HepG2 (cell line): ENCODE data around the gene CAMTA1. TPM values are rescaled to one million over a fixed set of nuclear protein-coding genes. Genes with fewer than 3 reads are reported as not detected.

Source experiments
- ATAC-seq: fragments of 200-7000 bp; cut with Tn5 transposase; 3 replicates; pipeline ENCODE4 v1.9.1; 2020; ENCODE audit warnings: mild to moderate bottlenecking, moderate library complexity
- BruUV-seq: library from RNA; stranded (reverse); fragments of 400-500 nt; replicated peaks from 2 replicates; lab custom pipeline; 2021; lab: Mats Ljungman, UMichigan
- CTCF ChIA-PET: fragments of 300-600 bp; formaldehyde crosslinking; extraction: SDS; loops from one replicate; lab custom pipeline; 2021; ENCODE audit warnings: low total read pairs, inconsistent platforms, low intra/inter-chr PET ratio; lab: Yijun Ruan, JAX
- POLR2A ChIA-PET: fragments of 350-600 bp; sonication (Branson Sonifier 250); formaldehyde crosslinking; loops from one replicate; lab custom pipeline; 2020; ENCODE audit warnings: antibody characterized with exemption, inconsistent platforms; lab: Yijun Ruan, JAX
- DNase-seq: peaks from one replicate; pipeline ENCODE4 v3.0.0-alpha.2; 2015; ENCODE audit warnings: low spot score
- FAIRE-seq: peaks from 3 replicates; lab custom pipeline; 2011; peaks lifted over from hg19 to GRCh38; lab: Jason Lieb, UNC
- H2AFZ ChIP-seq: one replicate; pipeline ENCODE4 v1.6.1; 2011; ENCODE audit warnings: low read length, inconsistent platforms
- H3K27ac ChIP-seq: fragments of 300-600 bp; 3 replicates; pipeline ENCODE4 v1.8.0; 2011; ENCODE audit warnings: mixed run types, mild to moderate bottlenecking, mixed read lengths, low read length, inconsistent platforms; ENCODE audit not compliant: insufficient read depth; ENCODE audit errors: extremely low read length
- H3K27me3 ChIP-seq, 2 experiments: fragments of 200-600 bp in 1 of 2; 2 replicates in 1 of 2; 3 replicates in 1 of 2; pipeline versions ENCODE4 v1.6.0 to v1.8.0; 2011; ENCODE audit warnings: low read length in 2 of 2, mild to moderate bottlenecking in 2 of 2, moderate library complexity in 2 of 2, inconsistent platforms in 1 of 2; ENCODE audit not compliant: insufficient read depth in 2 of 2, control insufficient read depth in 1 of 2
- H3K36me3 ChIP-seq, 2 experiments: fragments of 200-600 bp in 1 of 2; replicated peaks in 1 of 2; 2 replicates in 1 of 2; 3 replicates in 1 of 2; pipeline versions ENCODE4 v1.5.1 to v1.8.0; 2011; ENCODE audit warnings: low read length in 2 of 2, inconsistent platforms in 1 of 2; ENCODE audit not compliant: insufficient read depth in 2 of 2, control insufficient read depth in 1 of 2
- H3K4me1 ChIP-seq: 2 replicates; pipeline ENCODE4 v1.5.1; 2012; ENCODE audit warnings: low read length, inconsistent platforms; ENCODE audit not compliant: insufficient read depth
- H3K4me2 ChIP-seq: 2 replicates; pipeline ENCODE4 v1.6.0; 2011; ENCODE audit warnings: low read depth, low read length, inconsistent platforms
- H3K4me3 ChIP-seq, 3 experiments: fragments of 200-600 bp in 1 of 3; sonication (generic), shearing (Covaris generic) in 1 of 3; replicated peaks in 1 of 3; 2 replicates each; pipeline ENCODE4 v1.5.1; 2011 to 2016; ENCODE audit warnings: low read length in 3 of 3, inconsistent platforms in 2 of 3, low read depth in 2 of 3, mild to moderate bottlenecking in 2 of 3, control low read depth in 1 of 3, mixed read lengths in 1 of 3; ENCODE audit not compliant: insufficient read depth in 1 of 3
- H3K79me2 ChIP-seq: one replicate; pipeline ENCODE4 v1.6.1; 2011; ENCODE audit warnings: low read length, inconsistent platforms; ENCODE audit not compliant: insufficient read depth
- H3K9ac ChIP-seq: 2 replicates; pipeline ENCODE4 v1.6.0; 2011; ENCODE audit warnings: mild to moderate bottlenecking, low read depth, low read length, inconsistent platforms; ENCODE audit not compliant: insufficient read depth
- H3K9me3 ChIP-seq: 2 replicates; pipeline ENCODE4 v1.5.1; 2012; ENCODE audit warnings: mild to moderate bottlenecking, low read length
- H4K20me1 ChIP-seq: 2 replicates; pipeline ENCODE4 v1.6.0; 2011; ENCODE audit warnings: inconsistent platforms, mild to moderate bottlenecking, low read length, moderate library complexity; ENCODE audit not compliant: insufficient read depth
- EHMT2 ChIP-seq: fragments of 200-600 bp; sonication (generic); IDR thresholded peaks from 2 replicates; pipeline ENCODE4 v1.7.0; 2017; ENCODE audit warnings: antibody characterized with exemption, low read depth, low read length, borderline replicate concordance
- MTERF4 ChIP-seq: sonication (generic); formaldehyde crosslinking; IDR thresholded peaks from 2 replicates; pipeline ENCODE4 v1.8.0; 2023; ENCODE audit warnings: mild to moderate bottlenecking, missing genetic modification reagents
- NCOR1 ChIP-seq: fragments of 200-600 bp; sonication (generic); IDR thresholded peaks from 2 replicates; pipeline ENCODE4 v1.7.0; 2017; ENCODE audit warnings: antibody characterized with exemption, low read length, borderline replicate concordance
- TAF15 ChIP-seq: fragments of 200-400 bp; formaldehyde crosslinking; IDR thresholded peaks from one replicate; pipeline ENCODE4 v1.6.1; 2018; ENCODE audit warnings: mild to moderate bottlenecking, low read depth, low read length; ENCODE audit not compliant: poor library complexity, severe bottlenecking
- TOE1 ChIP-seq: sonication (generic); formaldehyde crosslinking; IDR thresholded peaks from 2 replicates; pipeline ENCODE4 v1.4.0; 2020; ENCODE audit warnings: mild to moderate bottlenecking, missing genetic modification reagents
- YY1 ChIP-seq: IDR thresholded peaks from 2 replicates; pipeline ENCODE4 v1.6.1; 2011; ENCODE audit warnings: low read length, low read depth, moderate library complexity, mild to moderate bottlenecking; ENCODE audit not compliant: insufficient read depth, insufficient replicate concordance
- ZBTB3 ChIP-seq: sonication (generic); formaldehyde crosslinking; IDR thresholded peaks from 2 replicates; pipeline ENCODE4 v1.4.0; 2020; ENCODE audit warnings: low read depth, mild to moderate bottlenecking, moderate library complexity, missing genetic modification reagents, borderline replicate concordance
- ZEB1 ChIP-seq: IDR thresholded peaks from 2 replicates; pipeline ENCODE4 v1.6.1; 2012; ENCODE audit warnings: mild to moderate bottlenecking, low read depth, inconsistent platforms; ENCODE audit not compliant: insufficient replicate concordance
- ZFP62 ChIP-seq: sonication (generic); formaldehyde crosslinking; IDR thresholded peaks from 2 replicates; pipeline ENCODE4 v1.4.0; 2020; ENCODE audit warnings: missing genetic modification reagents
- ZNF75D ChIP-seq: sonication (generic); formaldehyde crosslinking; IDR thresholded peaks from 2 replicates; pipeline ENCODE4 v1.8.1; 2023; ENCODE audit warnings: missing genetic modification reagents, mild to moderate bottlenecking, borderline replicate concordance
- WGBS: methylation state at CpG from one replicate; pipeline ENCODE4 v1.1.6; 2017; ENCODE audit warnings: low lambda C conversion rate; 5-methylcytosine and 5-hydroxymethylcytosine counted together
- in situ Hi-C: cut with HindIII; loops from 2 replicates; pipeline ENCODE4 v1.10.0; 2017; ENCODE audit warnings: low pct_unique_long_range_greater_than_20kb; ENCODE audit not compliant: extremely low pct_ligation_motif_present
- intact Hi-C: fragments of 100-400 bp; cut with micrococcal nuclease; formaldehyde crosslinking; loops from one replicate; pipeline ENCODE4 v1.10.0; 2022; ENCODE audit not compliant: unreplicated experiment
- polyA plus RNA-seq, 8 experiments: library from polyadenylated mRNA; depleted of rRNA in 3 of 8; stranded (reverse) in 7 of 8; unstranded in 1 of 8; fragments of >200 nt; fragmentation: Illumina TruSeq in 4 of 8; extraction: Trizol in 4 of 8; gene quantifications; 2 replicates each; pipeline versions ENCODE4 v1.2.1 to v1.2.3, GENCODE V29; 2011 to 2016; ENCODE audit warnings: low read depth in 4 of 8, missing spikeins in 1 of 8, mixed read lengths in 1 of 8; ENCODE audit not compliant: insufficient read depth in 1 of 8
- total RNA-seq, 5 experiments: library from RNA; depleted of rRNA; stranded (reverse); fragments of >200 nt; fragmentation: Illumina TruSeq; extraction: Trizol; gene quantifications; 2 replicates each; pipeline ENCODE4 v1.2.3, GENCODE V29; 2016; ENCODE audit warnings: low read depth in 1 of 5
- TF ChIP-seq, protein P1 (sequence below): IDR thresholded peaks from 2 replicates; pipeline ENCODE4 v1.6.1; 2016
- TF ChIP-seq, protein P2 (sequence below): sonication (generic); formaldehyde crosslinking; IDR thresholded peaks from 2 replicates; pipeline ENCODE4 v1.8.0; 2022; ENCODE audit warnings: mild to moderate bottlenecking, missing genetic modification reagents; ENCODE audit not compliant: insufficient replicate concordance
- TF ChIP-seq, protein P3 (sequence below): sonication (generic); formaldehyde crosslinking; IDR thresholded peaks from 2 replicates; pipeline ENCODE4 v1.9.0; 2021; ENCODE audit warnings: missing genetic modification reagents, borderline replicate concordance
- TF ChIP-seq, protein P4 (sequence below): IDR thresholded peaks from 2 replicates; pipeline ENCODE4 v1.6.1; 2016

Gene CAMTA1
- total and polyA plus RNA-seq, 2 of the 13 experiments (the other 11 are each of a cell fraction or from before 2014, with no cell fraction given), result 25.0 to 36.4 TPM

- no peak overlapping the region for H2AFZ ChIP-seq
- FAIRE-seq (no peak), DNase-seq (no peak), ATAC-seq (no peak)
- peaks cover 73% of the 10 kb centered on the region for H3K4me1 ChIP-seq
- WGBS, result 70% methylated on average over 12 of the region's 15 CpGs
- H3K4me3 ChIP-seq, result no peak overlapping the region
- no peak overlapping the region for H3K9ac ChIP-seq
- no TSS peak for BruUV-seq
- CTCF ChIA-PET, result no interaction called here
- no peaks in the 10 kb centered on the region for H3K36me3 ChIP-seq
- H3K4me2 ChIP-seq, result no peak overlapping the region
- no peak overlapping the region for H3K27ac ChIP-seq
- in situ Hi-C loops (no loop called here), intact Hi-C loops (no loop called here)
- no peaks in the 10 kb centered on the region for H3K9me3 ChIP-seq
- H4K20me1 ChIP-seq, result no peaks in the 10 kb centered on the region
- POLR2A ChIA-PET, result interaction anchor here (7.2 kb wide), 1 partner anchor 19 kb away, joined by 94 read pairs; no protein-coding TSS in a partner anchor
- no peaks in the 10 kb centered on the region for H3K79me2 ChIP-seq
- TF ChIP-seq NCOR1 (no peak), ZFP62 (CRISPR knock-in tag) (no peak), ZEB1 (no peak), ZNF75D (CRISPR knock-in tag) (no peak), YY1 (no peak), MTERF4 (CRISPR knock-in tag) (no peak), TOE1 (CRISPR knock-in tag) (no peak), TAF15 (no peak), EHMT2 (no peak), ZBTB3 (CRISPR knock-in tag) (no peak)
- TF ChIP-seq, protein P1, sequence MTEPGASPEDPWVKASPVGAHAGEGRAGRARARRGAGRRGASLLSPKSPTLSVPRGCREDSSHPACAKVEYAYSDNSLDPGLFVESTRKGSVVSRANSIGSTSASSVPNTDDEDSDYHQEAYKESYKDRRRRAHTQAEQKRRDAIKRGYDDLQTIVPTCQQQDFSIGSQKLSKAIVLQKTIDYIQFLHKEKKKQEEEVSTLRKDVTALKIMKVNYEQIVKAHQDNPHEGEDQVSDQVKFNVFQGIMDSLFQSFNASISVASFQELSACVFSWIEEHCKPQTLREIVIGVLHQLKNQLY (CRISPR knock-in tag), result no peak
- TF ChIP-seq, protein P2, sequence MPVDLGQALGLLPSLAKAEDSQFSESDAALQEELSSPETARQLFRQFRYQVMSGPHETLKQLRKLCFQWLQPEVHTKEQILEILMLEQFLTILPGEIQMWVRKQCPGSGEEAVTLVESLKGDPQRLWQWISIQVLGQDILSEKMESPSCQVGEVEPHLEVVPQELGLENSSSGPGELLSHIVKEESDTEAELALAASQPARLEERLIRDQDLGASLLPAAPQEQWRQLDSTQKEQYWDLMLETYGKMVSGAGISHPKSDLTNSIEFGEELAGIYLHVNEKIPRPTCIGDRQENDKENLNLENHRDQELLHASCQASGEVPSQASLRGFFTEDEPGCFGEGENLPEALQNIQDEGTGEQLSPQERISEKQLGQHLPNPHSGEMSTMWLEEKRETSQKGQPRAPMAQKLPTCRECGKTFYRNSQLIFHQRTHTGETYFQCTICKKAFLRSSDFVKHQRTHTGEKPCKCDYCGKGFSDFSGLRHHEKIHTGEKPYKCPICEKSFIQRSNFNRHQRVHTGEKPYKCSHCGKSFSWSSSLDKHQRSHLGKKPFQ, result no peak
- TF ChIP-seq, protein P3, sequence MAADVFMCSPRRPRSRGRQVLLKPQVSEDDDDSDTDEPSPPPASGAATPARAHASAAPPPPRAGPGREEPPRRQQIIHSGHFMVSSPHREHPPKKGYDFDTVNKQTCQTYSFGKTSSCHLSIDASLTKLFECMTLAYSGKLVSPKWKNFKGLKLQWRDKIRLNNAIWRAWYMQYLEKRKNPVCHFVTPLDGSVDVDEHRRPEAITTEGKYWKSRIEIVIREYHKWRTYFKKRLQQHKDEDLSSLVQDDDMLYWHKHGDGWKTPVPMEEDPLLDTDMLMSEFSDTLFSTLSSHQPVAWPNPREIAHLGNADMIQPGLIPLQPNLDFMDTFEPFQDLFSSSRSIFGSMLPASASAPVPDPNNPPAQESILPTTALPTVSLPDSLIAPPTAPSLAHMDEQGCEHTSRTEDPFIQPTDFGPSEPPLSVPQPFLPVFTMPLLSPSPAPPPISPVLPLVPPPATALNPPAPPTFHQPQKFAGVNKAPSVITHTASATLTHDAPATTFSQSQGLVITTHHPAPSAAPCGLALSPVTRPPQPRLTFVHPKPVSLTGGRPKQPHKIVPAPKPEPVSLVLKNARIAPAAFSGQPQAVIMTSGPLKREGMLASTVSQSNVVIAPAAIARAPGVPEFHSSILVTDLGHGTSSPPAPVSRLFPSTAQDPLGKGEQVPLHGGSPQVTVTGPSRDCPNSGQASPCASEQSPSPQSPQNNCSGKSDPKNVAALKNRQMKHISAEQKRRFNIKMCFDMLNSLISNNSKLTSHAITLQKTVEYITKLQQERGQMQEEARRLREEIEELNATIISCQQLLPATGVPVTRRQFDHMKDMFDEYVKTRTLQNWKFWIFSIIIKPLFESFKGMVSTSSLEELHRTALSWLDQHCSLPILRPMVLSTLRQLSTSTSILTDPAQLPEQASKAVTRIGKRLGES (CRISPR knock-in tag), result no peak
- TF ChIP-seq, protein P4, sequence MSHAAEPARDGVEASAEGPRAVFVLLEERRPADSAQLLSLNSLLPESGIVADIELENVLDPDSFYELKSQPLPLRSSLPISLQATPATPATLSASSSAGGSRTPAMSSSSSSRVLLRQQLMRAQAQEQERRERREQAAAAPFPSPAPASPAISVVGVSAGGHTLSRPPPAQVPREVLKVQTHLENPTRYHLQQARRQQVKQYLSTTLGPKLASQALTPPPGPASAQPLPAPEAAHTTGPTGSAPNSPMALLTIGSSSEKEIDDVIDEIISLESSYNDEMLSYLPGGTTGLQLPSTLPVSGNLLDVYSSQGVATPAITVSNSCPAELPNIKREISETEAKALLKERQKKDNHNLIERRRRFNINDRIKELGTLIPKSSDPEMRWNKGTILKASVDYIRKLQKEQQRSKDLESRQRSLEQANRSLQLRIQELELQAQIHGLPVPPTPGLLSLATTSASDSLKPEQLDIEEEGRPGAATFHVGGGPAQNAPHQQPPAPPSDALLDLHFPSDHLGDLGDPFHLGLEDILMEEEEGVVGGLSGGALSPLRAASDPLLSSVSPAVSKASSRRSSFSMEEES (CRISPR knock-in tag), result no peak
- TF ChIP-seq, all 625 proteins: peak for 0
- H3K27me3 ChIP-seq, result peaks cover 0 to 27% of the 10 kb centered on the region in 2 experiments; a peak in 4 of 5 replicates
These were observed 898.3 kb downstream of the CAMTA1 start for GRCh38 chr1:7683521-7683920.
